ENCODE measurements around the gene PLEKHH1.
"Not testable (repeated sequence)": the region's sequence is repeated elsewhere in the genome, so short reads cannot be mapped to it uniquely, and the experiment has no call there.

PLEKHH1 gene

GRCh38 chr14:67579636-67580035 is 46.5 kb downstream of the PLEKHH1 start:
- DNase-seq (ENCODE audit: low read depth, low spot score) = no peak

- no peak for DNase-seq (ENCODE audit: low read depth, low spot score)
These were observed 47.5 kb downstream of the PLEKHH1 start for GRCh38 chr14:67580336-67581171.

GRCh38 chr14:67581643-67582042 is 48.6 kb downstream of the PLEKHH1 start:
- no peak for DNase-seq (ENCODE audit: low read depth, low spot score)

- DNase-seq (ENCODE audit: low read depth, low spot score) = no peak
These were observed 49.0 kb downstream of the PLEKHH1 start for GRCh38 chr14:67582061-67582460.

- peak; percentile 72 for DNase-seq (ENCODE audit: low read depth, low spot score)
These were observed 50.9 kb downstream of the PLEKHH1 start for GRCh38 chr14:67583711-67584644.

- peak; percentile 46 for DNase-seq (ENCODE audit: low read depth, low spot score)
These were observed 51.9 kb downstream of the PLEKHH1 start for GRCh38 chr14:67584978-67585377.

- no peak for DNase-seq (ENCODE audit: low read depth, low spot score)
These were observed 53.3 kb downstream of the PLEKHH1 start for GRCh38 chr14:67586369-67586768.

- DNase-seq (ENCODE audit: low read depth, low spot score) = no peak
These were observed 56.2 kb downstream of the PLEKHH1 start for GRCh38 chr14:67589204-67589770.

GRCh38 chr14:67593650-67594049 is 60.6 kb downstream of the PLEKHH1 start:
- not testable (repeated sequence) for DNase-seq (ENCODE audit: low read depth, low spot score)

- no peak for DNase-seq (ENCODE audit: low read depth, low spot score)
These were observed 62.3 kb downstream of the PLEKHH1 start for GRCh38 chr14:67595392-67595791.

GRCh38 chr14:67599698-67600561 is 66.8 kb downstream of the PLEKHH1 start, which contains the start of gene PIGH:
Gene PIGH (minus strand): TSS chr14:67600268. CDS start chr14:67600203, 65 bp downstream.
- DNase-seq (ENCODE audit: low read depth, low spot score) = peak; percentile 95

- DNase-seq (ENCODE audit: low read depth, low spot score) = not testable (repeated sequence)
These were observed 67.5 kb downstream of the PLEKHH1 start for GRCh38 chr14:67600562-67600974.

GRCh38 chr14:67602076-67602475 is 69.0 kb downstream of the PLEKHH1 start:
- no peak for DNase-seq (ENCODE audit: low read depth, low spot score)

GRCh38 chr14:67602995-67603545 is 70.0 kb downstream of the PLEKHH1 start:
- DNase-seq (ENCODE audit: low read depth, low spot score) = no peak

GRCh38 chr14:67607646-67608045 is 74.6 kb downstream of the PLEKHH1 start:
- DNase-seq (ENCODE audit: low read depth, low spot score) = no peak

- no peak for DNase-seq (ENCODE audit: low read depth, low spot score)
These were observed 76.7 kb downstream of the PLEKHH1 start for GRCh38 chr14:67609642-67610310.

GRCh38 chr14:67610491-67610890 is 77.4 kb downstream of the PLEKHH1 start:
- no peak for DNase-seq (ENCODE audit: low read depth, low spot score)

GRCh38 chr14:67618617-67619063 is 85.5 kb downstream of the PLEKHH1 start:
- DNase-seq (ENCODE audit: low read depth, low spot score) = peak; percentile 82

- peak; percentile 97 for DNase-seq (ENCODE audit: low read depth, low spot score)
These were observed 86.5 kb downstream of the PLEKHH1 start, which contains the start of gene ARG2 for GRCh38 chr14:67619446-67620216. Gene ARG2 (plus strand): TSS chr14:67619920. CDS start chr14:67619978, 58 bp downstream.

Data from astrocyte of the hippocampus (primary cell).